ENCODE measurements around the gene PLXND1.

- TF ChIP-seq CTCF (IDR thresholded peaks at IDR 0.05) (no peak), POLR2A (IDR thresholded peaks at IDR 0.05) (no peak)
Measured at GRCh38 chr3:129549805-129550204, 56.7 kb downstream of the PLXND1 start.
